Uterus (tissue), 2 donors: ENCODE data around the gene PPP2R2B.

Experiments
- CTCF ChIP-seq, 4 experiments: fragments of 200-600 bp in 2 of 4; fragments of 450-650 bp in 2 of 4; sonication (generic) in 2 of 4; IDR thresholded peaks; one replicate each; pipeline ENCODE4 v1.5.1; 2016 to 2019; ENCODE audit warnings: antibody characterized with exemption in 4 of 4, mild to moderate bottlenecking in 2 of 4, moderate library complexity in 1 of 4
- POLR2A ChIP-seq, 2 donors: fragments of 450-650 bp; IDR thresholded peaks; one replicate each; pipeline ENCODE4 v1.6.1; 2016; ENCODE audit warnings: antibody characterized with exemption in 2 of 2, mild to moderate bottlenecking in 1 of 2, moderate library complexity in 1 of 2

GRCh38 chr5:146725025-146725424, 153.5 kb downstream of the PPP2R2B start:
- no peak for TF ChIP-seq CTCF (IDR thresholded peaks at IDR 0.05)
- TF ChIP-seq POLR2A (IDR thresholded peaks at IDR 0.05): no peak
